ENCODE data around the gene SFSWAP.

Gene SFSWAP

DNA sequence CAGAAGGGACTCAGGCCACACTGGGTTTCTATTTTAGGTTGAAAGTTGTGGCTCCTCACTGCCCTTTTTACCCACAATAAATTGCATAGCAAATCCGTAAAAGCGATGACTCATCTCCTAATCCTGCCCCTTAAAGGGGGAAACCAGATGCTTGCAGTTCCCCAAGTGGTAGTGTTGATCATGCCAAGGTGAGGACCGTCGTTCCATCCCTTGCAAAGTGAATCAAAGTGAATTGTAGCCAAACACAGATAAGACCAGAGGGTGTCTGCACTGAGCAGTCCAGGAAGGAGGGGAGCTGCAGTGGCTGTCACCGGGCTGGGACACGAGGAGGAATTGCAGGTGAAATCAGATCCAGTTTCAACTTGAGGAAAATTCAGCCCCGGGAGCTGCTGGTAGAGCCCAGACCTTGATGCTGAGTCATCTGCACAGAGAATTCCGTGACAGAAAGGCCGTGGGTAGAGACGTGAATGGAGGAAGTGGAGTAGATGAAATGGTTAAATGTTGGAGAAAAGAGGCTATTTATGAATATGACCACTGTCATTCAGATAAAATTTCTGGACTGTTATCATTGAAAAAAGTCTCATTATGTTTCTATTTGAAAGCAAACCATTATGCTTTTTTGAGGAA lies 73.1 kb downstream of the SFSWAP start:
- H3K79me1 ChIP-seq (ENCODE audit: low read length), result no peaks in the 10 kb centered on the region

GRCh38 chr12:131784909-131785762 lies 74.2 kb downstream of the SFSWAP start:
- H3K79me2 ChIP-seq (ENCODE audit: control insufficient read depth, insufficient read depth, low read length), result no peaks in the 10 kb centered on the region
- H2BK120ac ChIP-seq (ENCODE audit: low read depth, low read length), result no peak overlapping the region
- H3K27me3 ChIP-seq (ENCODE audit: insufficient read depth, low read length, poor library complexity), result no peaks in the 10 kb centered on the region
- no peak overlapping the region for H3K23ac ChIP-seq (ENCODE audit: low read length)
- no peak overlapping the region for H3K56ac ChIP-seq (ENCODE audit: low read length)
- no peak overlapping the region for H3K4me2 ChIP-seq (ENCODE audit: low read length)
- no CpG with 5 or more reads among the region's 30 CpGs for WGBS (ENCODE audit: extremely low coverage, insufficient coverage, low lambda C conversion rate)
- H3K36me3 ChIP-seq (ENCODE audit: control insufficient read depth, insufficient read depth, low read length), result peaks cover 8% of the 10 kb centered on the region
- H2BK5ac ChIP-seq (ENCODE audit: low read length), result no peak overlapping the region
- no peak overlapping the region for H2AK5ac ChIP-seq (ENCODE audit: low read length)
- H3K4me3 ChIP-seq (ENCODE audit: low read length), result no peak overlapping the region
- H3K4me1 ChIP-seq (ENCODE audit: control insufficient read depth, low read depth, low read length), result peaks cover 2% of the 10 kb centered on the region
- no peak overlapping the region for H2BK15ac ChIP-seq (replicated peaks; ENCODE audit: low read depth)
- DNase-seq, result no peak
- no peak overlapping the region for H3K9ac ChIP-seq (ENCODE audit: low read length)
- no peak overlapping the region for H4K8ac ChIP-seq (ENCODE audit: low read depth, low read length)
- no peak overlapping the region for H3K27ac ChIP-seq (ENCODE audit: low read depth, low read length)
- no peak overlapping the region for H4K5ac ChIP-seq (ENCODE audit: low read length)
- H3K18ac ChIP-seq (ENCODE audit: low read length), result no peak overlapping the region
- no peak overlapping the region for H3K4ac ChIP-seq (ENCODE audit: low read depth, low read length)
- no peaks in the 10 kb centered on the region for H3K79me1 ChIP-seq (ENCODE audit: low read length)

More for the DNA sequence above, 73.1 kb downstream of the SFSWAP start:
- WGBS (ENCODE audit: extremely low coverage, insufficient coverage, low lambda C conversion rate), result no CpG with 5 or more reads among the region's 10 CpGs
- no peak overlapping the region for H2BK120ac ChIP-seq (ENCODE audit: low read depth, low read length)
- H3K4ac ChIP-seq (ENCODE audit: low read depth, low read length), result no peak overlapping the region
- H3K56ac ChIP-seq (ENCODE audit: low read length), result no peak overlapping the region
- H3K18ac ChIP-seq (ENCODE audit: low read length), result peak overlapping the region; percentile 9
- DNase-seq, result peak; percentile 90
- H3K4me2 ChIP-seq (ENCODE audit: low read length), result no peak overlapping the region
- H3K79me2 ChIP-seq (ENCODE audit: control insufficient read depth, insufficient read depth, low read length), result no peaks in the 10 kb centered on the region
- no peak overlapping the region for H2AK5ac ChIP-seq (ENCODE audit: low read length)
- no peak overlapping the region for H2BK5ac ChIP-seq (ENCODE audit: low read length)
- no peak overlapping the region for H3K23ac ChIP-seq (ENCODE audit: low read length)
- no peak overlapping the region for H2BK15ac ChIP-seq (replicated peaks; ENCODE audit: low read depth)
- no peak overlapping the region for H4K5ac ChIP-seq (ENCODE audit: low read length)
- H3K4me1 ChIP-seq (ENCODE audit: control insufficient read depth, low read depth, low read length), result peaks cover 2% of the 10 kb centered on the region
- H3K27me3 ChIP-seq (ENCODE audit: insufficient read depth, low read length, poor library complexity), result no peaks in the 10 kb centered on the region
- H3K4me3 ChIP-seq (ENCODE audit: low read length), result no peak overlapping the region
- H4K8ac ChIP-seq (ENCODE audit: low read depth, low read length), result no peak overlapping the region
- H3K9ac ChIP-seq (ENCODE audit: low read length), result no peak overlapping the region
- peak overlapping the region; percentile 44 for H3K27ac ChIP-seq (ENCODE audit: low read depth, low read length)
- peaks cover 8% of the 10 kb centered on the region for H3K36me3 ChIP-seq (ENCODE audit: control insufficient read depth, insufficient read depth, low read length)

GRCh38 chr12:131785763-131786330 lies 75.0 kb downstream of the SFSWAP start:
- no peak overlapping the region for H2BK15ac ChIP-seq (replicated peaks; ENCODE audit: low read depth)

GRCh38 chr12:131786331-131786730 lies 75.4 kb downstream of the SFSWAP start:
- Histone ChIP-seq H3K18ac (ENCODE audit: low read length) (no peak overlapping the region), H3K27ac (ENCODE audit: low read depth, low read length) (no peak overlapping the region), H2BK120ac (ENCODE audit: low read depth, low read length) (no peak overlapping the region), H3K79me2 (ENCODE audit: control insufficient read depth, insufficient read depth, low read length) (no peaks in the 10 kb centered on the region), H4K8ac (ENCODE audit: low read depth, low read length) (no peak overlapping the region), H3K56ac (ENCODE audit: low read length) (no peak overlapping the region), H2BK5ac (ENCODE audit: low read length) (no peak overlapping the region), H2BK15ac (replicated peaks; ENCODE audit: low read depth) (no peak overlapping the region), H3K23ac (ENCODE audit: low read length) (no peak overlapping the region), H3K79me1 (ENCODE audit: low read length) (no peaks in the 10 kb centered on the region), H3K4ac (ENCODE audit: low read depth, low read length) (no peak overlapping the region), H2AK5ac (ENCODE audit: low read length) (no peak overlapping the region), H3K9ac (ENCODE audit: low read length) (no peak overlapping the region), H3K27me3 (ENCODE audit: insufficient read depth, low read length, poor library complexity) (no peaks in the 10 kb centered on the region), H3K36me3 (ENCODE audit: control insufficient read depth, insufficient read depth, low read length) (peaks cover 8% of the 10 kb centered on the region), H3K4me2 (ENCODE audit: low read length) (no peak overlapping the region), H3K4me1 (ENCODE audit: control insufficient read depth, low read depth, low read length) (peaks cover 2% of the 10 kb centered on the region), H4K5ac (ENCODE audit: low read length) (no peak overlapping the region), H3K4me3 (ENCODE audit: low read length) (no peak overlapping the region)
- WGBS (ENCODE audit: extremely low coverage, insufficient coverage, low lambda C conversion rate), result no CpG with 5 or more reads among the region's 15 CpGs
- no peak for DNase-seq

More at GRCh38 chr12:131785763-131786330, 75.0 kb downstream of the SFSWAP start:
- Histone ChIP-seq H4K5ac (ENCODE audit: low read length) (no peak overlapping the region), H2BK5ac (ENCODE audit: low read length) (no peak overlapping the region), H3K4me1 (ENCODE audit: control insufficient read depth, low read depth, low read length) (peaks cover 2% of the 10 kb centered on the region), H3K79me2 (ENCODE audit: control insufficient read depth, insufficient read depth, low read length) (no peaks in the 10 kb centered on the region), H3K23ac (ENCODE audit: low read length) (no peak overlapping the region), H3K27ac (ENCODE audit: low read depth, low read length) (no peak overlapping the region), H3K79me1 (ENCODE audit: low read length) (no peaks in the 10 kb centered on the region), H3K4me2 (ENCODE audit: low read length) (no peak overlapping the region), H3K36me3 (ENCODE audit: control insufficient read depth, insufficient read depth, low read length) (peaks cover 8% of the 10 kb centered on the region), H3K4me3 (ENCODE audit: low read length) (no peak overlapping the region), H4K8ac (ENCODE audit: low read depth, low read length) (no peak overlapping the region), H3K18ac (ENCODE audit: low read length) (no peak overlapping the region), H2BK120ac (ENCODE audit: low read depth, low read length) (no peak overlapping the region), H3K4ac (ENCODE audit: low read depth, low read length) (no peak overlapping the region), H3K9ac (ENCODE audit: low read length) (no peak overlapping the region), H2AK5ac (ENCODE audit: low read length) (no peak overlapping the region), H3K27me3 (ENCODE audit: insufficient read depth, low read length, poor library complexity) (no peaks in the 10 kb centered on the region), H3K56ac (ENCODE audit: low read length) (no peak overlapping the region)
- DNase-seq, result peak; percentile 40
- no CpG with 5 or more reads among the region's 15 CpGs for WGBS (ENCODE audit: extremely low coverage, insufficient coverage, low lambda C conversion rate)

DNA sequence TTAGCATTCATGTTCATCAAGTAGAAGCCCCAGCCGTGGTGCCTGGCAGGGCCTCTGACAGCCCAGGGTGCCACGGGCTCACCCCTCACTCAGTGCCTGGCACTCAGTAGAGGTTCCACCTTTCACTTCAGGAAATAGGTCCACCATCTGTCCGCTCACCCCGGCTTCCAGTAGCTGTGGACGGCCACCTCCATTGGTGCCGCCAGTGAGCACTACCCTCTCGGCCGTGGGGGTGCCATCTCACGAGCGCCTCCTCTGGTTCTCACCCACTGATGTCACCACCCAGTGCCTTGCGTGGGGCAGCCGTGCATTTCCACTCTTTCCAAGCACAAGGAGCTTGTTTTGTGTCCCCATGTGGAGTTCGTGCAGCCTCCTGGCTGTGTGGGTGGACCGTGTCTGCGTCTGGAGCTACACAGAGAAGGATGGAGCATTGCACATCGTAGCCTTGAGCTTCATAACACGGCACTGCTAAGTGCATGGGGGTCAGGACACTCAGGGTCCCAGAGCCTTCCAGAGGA lies 76.3 kb downstream of the SFSWAP start:
- H4K8ac ChIP-seq (ENCODE audit: low read depth, low read length), result no peak overlapping the region
- H3K79me2 ChIP-seq (ENCODE audit: control insufficient read depth, insufficient read depth, low read length), result no peaks in the 10 kb centered on the region
- H3K4ac ChIP-seq (ENCODE audit: low read depth, low read length), result no peak overlapping the region
- peaks cover 10% of the 10 kb centered on the region for H3K36me3 ChIP-seq (ENCODE audit: control insufficient read depth, insufficient read depth, low read length)
- no peak overlapping the region for H3K18ac ChIP-seq (ENCODE audit: low read length)
- no peak overlapping the region for H2BK15ac ChIP-seq (replicated peaks; ENCODE audit: low read depth)
- no peak overlapping the region for H2BK120ac ChIP-seq (ENCODE audit: low read depth, low read length)
- no peak overlapping the region for H3K23ac ChIP-seq (ENCODE audit: low read length)
- H3K27me3 ChIP-seq (ENCODE audit: insufficient read depth, low read length, poor library complexity), result no peaks in the 10 kb centered on the region
- peaks cover 2% of the 10 kb centered on the region for H3K4me1 ChIP-seq (ENCODE audit: control insufficient read depth, low read depth, low read length)
- no peaks in the 10 kb centered on the region for H3K79me1 ChIP-seq (ENCODE audit: low read length)
- H3K27ac ChIP-seq (ENCODE audit: low read depth, low read length), result no peak overlapping the region
- H2AK5ac ChIP-seq (ENCODE audit: low read length), result no peak overlapping the region
- H3K9ac ChIP-seq (ENCODE audit: low read length), result no peak overlapping the region
- H2BK5ac ChIP-seq (ENCODE audit: low read length), result no peak overlapping the region
- H3K4me2 ChIP-seq (ENCODE audit: low read length), result no peak overlapping the region
- H3K56ac ChIP-seq (ENCODE audit: low read length), result no peak overlapping the region
- no peak overlapping the region for H4K5ac ChIP-seq (ENCODE audit: low read length)
- no CpG with 5 or more reads among the region's 17 CpGs for WGBS (ENCODE audit: extremely low coverage, insufficient coverage, low lambda C conversion rate)
- no peak overlapping the region for H3K4me3 ChIP-seq (ENCODE audit: low read length)
- no peak for DNase-seq

All from mesendoderm (in vitro differentiated cells).